Lung (tissue), 12 donors: ENCODE results near the gene AKAP13. TPM values are rescaled to one million over a fixed set of nuclear protein-coding genes. Genes with fewer than 3 reads are reported as not detected.
A peak's percentile ranks its signal among the peaks of the same experiment; 100 is the strongest.
"Not testable (repeated sequence)": the region's sequence is repeated elsewhere in the genome, so short reads cannot be mapped to it uniquely, and the experiment has no call there.

Experiments used
- ATAC-seq: fragments of 200-7000 bp; cut with Tn5 transposase; one replicate; pipeline ENCODE4 v1.9.1; 2020; ENCODE audit warnings: moderate number of reproducible peaks; ENCODE audit not compliant: insufficient read depth, low FRiP score
- DNase-seq, 3 donors: peaks; one replicate each; pipeline ENCODE4 v3.0.0-alpha.2; 2013 to 2017
- H3K27ac ChIP-seq, 2 donors: one replicate each; pipeline ENCODE4 v1.5.1; 2013; ENCODE audit warnings: mild to moderate bottlenecking in 2 of 2, moderate library complexity in 2 of 2, control low read depth in 1 of 2, inconsistent platforms in 1 of 2, low read depth in 1 of 2, low read length in 1 of 2
- H3K27me3 ChIP-seq, 3 donors: one replicate each; pipeline ENCODE4 v1.5.1; 2013; ENCODE audit warnings: low read length in 2 of 3; ENCODE audit not compliant: control insufficient read depth in 3 of 3, insufficient read depth in 3 of 3
- H3K36me3 ChIP-seq, 4 donors: one replicate each; pipeline ENCODE4 v1.5.1; 2013; ENCODE audit warnings: low read length in 4 of 4, mild to moderate bottlenecking in 1 of 4, moderate library complexity in 1 of 4; ENCODE audit not compliant: control insufficient read depth in 4 of 4, insufficient read depth in 4 of 4
- H3K4me1 ChIP-seq, 5 donors: one replicate each; pipeline ENCODE4 v1.5.1; 2013; ENCODE audit warnings: low read length in 5 of 5, mild to moderate bottlenecking in 2 of 5, moderate library complexity in 1 of 5; ENCODE audit not compliant: control insufficient read depth in 5 of 5, insufficient read depth in 5 of 5
- H3K4me3 ChIP-seq: one replicate; pipeline ENCODE4 v1.5.1; 2013; ENCODE audit warnings: mild to moderate bottlenecking, control low read depth, moderate library complexity
- H3K9ac ChIP-seq, 2 donors: one replicate each; pipeline ENCODE4 v1.5.1; 2013; ENCODE audit warnings: low read length in 2 of 2, control low read depth in 1 of 2; ENCODE audit not compliant: insufficient read depth in 1 of 2
- H3K9me3 ChIP-seq, 4 donors: one replicate each; pipeline ENCODE4 v1.5.1; 2013; ENCODE audit warnings: low read length in 3 of 4, mild to moderate bottlenecking in 1 of 4, moderate library complexity in 1 of 4; ENCODE audit not compliant: control insufficient read depth in 4 of 4, insufficient read depth in 3 of 4
- WGBS, 2 donors: extraction: QIAGEN DNeasy Blood & Tissue Kit; methylation state at CpG; one replicate each; pipeline ENCODE4 v1.1.7; 2013; 5-methylcytosine and 5-hydroxymethylcytosine counted together
- polyA plus RNA-seq, 2 donors: library from polyadenylated mRNA; stranded (reverse); fragments of 200-250 nt; gene quantifications; one replicate each; pipeline ENCODE4 v1.2.1, GENCODE V29; 2013
- total RNA-seq, 2 donors: library from RNA; depleted of rRNA in 1 of 2; stranded (reverse); fragments of >200 nt in 1 of 2; gene quantifications; one replicate each; pipeline ENCODE4 v1.2.1, GENCODE V29; 2014 to 2021
- TF ChIP-seq, protein P1 (sequence below): IDR thresholded peaks from 2 replicates; pipeline ENCODE4 v1.5.1; 2012; ENCODE audit warnings: mild to moderate bottlenecking; ENCODE audit errors: control extremely low read depth, extremely low read depth
- donor health status: control.
- donor health status: control.
- donor health status: Bipolar disorder and iron deficiency.
- donor health status: healthy.
- donor health status: DM: yes; HTN: yes; CAD: no.

Gene AKAP13
- total and polyA plus RNA-seq, 4 donors: 102 to 1,115 (median 259) TPM

GRCh38 chr15:85482894-85483293, 102.5 kb downstream of the AKAP13 start:
- no peaks in the 10 kb centered on the region for H3K36me3 ChIP-seq
- no peaks in the 10 kb centered on the region for H3K9me3 ChIP-seq
- no peak overlapping the region for H3K4me3 ChIP-seq
- ATAC-seq: peak; percentile 31
- H3K9ac ChIP-seq: no peak overlapping the region
- peaks cover 6 to 30% (median 21%) of the 10 kb centered on the region in 5 donors for H3K4me1 ChIP-seq
- H3K27me3 ChIP-seq: no peaks in the 10 kb centered on the region
- TF ChIP-seq, protein P1, sequence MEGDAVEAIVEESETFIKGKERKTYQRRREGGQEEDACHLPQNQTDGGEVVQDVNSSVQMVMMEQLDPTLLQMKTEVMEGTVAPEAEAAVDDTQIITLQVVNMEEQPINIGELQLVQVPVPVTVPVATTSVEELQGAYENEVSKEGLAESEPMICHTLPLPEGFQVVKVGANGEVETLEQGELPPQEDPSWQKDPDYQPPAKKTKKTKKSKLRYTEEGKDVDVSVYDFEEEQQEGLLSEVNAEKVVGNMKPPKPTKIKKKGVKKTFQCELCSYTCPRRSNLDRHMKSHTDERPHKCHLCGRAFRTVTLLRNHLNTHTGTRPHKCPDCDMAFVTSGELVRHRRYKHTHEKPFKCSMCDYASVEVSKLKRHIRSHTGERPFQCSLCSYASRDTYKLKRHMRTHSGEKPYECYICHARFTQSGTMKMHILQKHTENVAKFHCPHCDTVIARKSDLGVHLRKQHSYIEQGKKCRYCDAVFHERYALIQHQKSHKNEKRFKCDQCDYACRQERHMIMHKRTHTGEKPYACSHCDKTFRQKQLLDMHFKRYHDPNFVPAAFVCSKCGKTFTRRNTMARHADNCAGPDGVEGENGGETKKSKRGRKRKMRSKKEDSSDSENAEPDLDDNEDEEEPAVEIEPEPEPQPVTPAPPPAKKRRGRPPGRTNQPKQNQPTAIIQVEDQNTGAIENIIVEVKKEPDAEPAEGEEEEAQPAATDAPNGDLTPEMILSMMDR: no peak
- peak in 2 of 3 donors; percentile 27 to 36 for DNase-seq
- peak overlapping the region in 1 of 2 donors; percentile 5 for H3K27ac ChIP-seq
- 5 to 17% methylated on average over 6 of the region's 6 CpGs for WGBS, 2 donors

DNA sequence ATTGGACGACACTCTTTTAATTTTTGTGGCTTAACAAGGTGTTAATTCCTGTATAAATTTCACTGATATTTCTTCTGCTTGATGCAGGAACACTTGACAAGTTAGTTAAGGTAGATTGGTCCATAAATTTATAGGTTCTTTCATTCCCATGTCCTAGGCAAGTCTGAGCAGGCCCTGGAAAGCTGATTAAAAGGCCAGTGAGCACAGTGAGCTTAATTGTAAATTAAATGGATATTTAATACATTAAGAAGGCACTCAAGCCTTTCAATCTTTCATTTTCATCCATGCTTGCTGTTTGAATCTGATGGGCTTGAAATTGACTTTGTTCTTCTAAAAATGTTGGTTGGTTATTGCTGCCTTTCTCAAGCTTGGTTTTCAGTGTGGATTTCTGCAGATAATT, 103.6 kb downstream of the AKAP13 start:
- WGBS, 2 donors: 74 to 86% methylated on average over 1 of the region's 1 CpG
- not testable (repeated sequence) for H3K27ac ChIP-seq, ATAC-seq, H3K27me3 ChIP-seq, H3K9ac ChIP-seq, H3K36me3 ChIP-seq, DNase-seq, H3K4me3 ChIP-seq, H3K9me3 ChIP-seq
- H3K4me1 ChIP-seq: peaks cover 7 to 19% (median 15%) of the 10 kb centered on the region in 5 donors

- not testable (repeated sequence) for ATAC-seq, H3K36me3 ChIP-seq, DNase-seq, H3K27me3 ChIP-seq, H3K9me3 ChIP-seq, H3K9ac ChIP-seq, H3K4me3 ChIP-seq
- H3K4me1 ChIP-seq: peaks cover 4 to 18% (median 10%) of the 10 kb centered on the region in 5 donors
- H3K27ac ChIP-seq: peak overlapping the region in 1 of 2 donors; percentile 21
Observed at GRCh38 chr15:85484923-85485322, 104.5 kb downstream of the AKAP13 start.

DNA sequence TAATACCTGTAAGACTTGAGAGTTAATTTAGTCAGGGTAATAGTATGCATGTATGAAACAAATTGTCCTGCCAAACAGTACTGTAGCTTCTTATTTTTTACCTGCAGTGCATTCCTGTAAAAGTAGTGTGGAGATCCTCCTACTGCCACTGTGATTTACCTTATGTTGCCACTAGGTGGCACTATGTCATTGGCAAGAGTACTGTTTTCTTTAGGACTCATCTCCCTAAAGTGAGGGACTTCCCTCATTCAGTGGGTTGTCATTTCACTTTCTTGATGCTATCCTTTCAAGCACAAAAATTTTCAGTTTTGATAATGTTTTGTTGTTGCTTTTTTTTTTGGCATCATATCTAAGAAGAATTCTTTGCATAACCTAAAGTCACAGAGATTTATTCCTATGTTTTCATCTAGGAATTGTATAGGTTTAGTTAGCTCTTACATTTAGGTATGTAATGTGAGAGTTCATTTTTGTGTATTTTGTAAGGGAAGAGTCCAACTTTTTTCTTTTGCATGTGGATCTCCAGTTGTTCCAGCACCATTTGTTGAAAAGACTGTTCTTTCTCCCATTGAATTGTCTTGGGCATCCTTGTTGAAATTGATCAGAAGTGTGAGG, 105.7 kb downstream of the AKAP13 start:
- no peak overlapping the region for H3K27ac ChIP-seq

DNA sequence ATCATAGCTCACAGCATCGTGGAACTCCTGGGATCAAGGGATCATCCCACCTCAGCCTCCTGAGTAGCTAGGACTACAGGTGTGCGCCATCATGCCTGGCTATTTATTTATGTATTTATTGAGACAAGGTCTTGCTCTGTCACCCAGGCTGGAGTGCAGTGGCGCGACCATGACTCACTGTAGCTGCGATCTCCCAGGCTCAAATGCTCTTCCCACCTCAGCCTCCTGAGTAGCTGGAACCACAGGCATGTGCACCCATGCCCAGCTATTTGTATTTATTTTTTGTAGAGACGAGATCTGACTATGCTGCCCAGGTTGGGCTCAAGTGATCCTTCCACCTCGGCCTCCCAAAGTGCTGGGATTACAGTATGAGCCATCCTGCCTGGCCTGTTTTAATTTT, 107.4 kb downstream of the AKAP13 start:
- not testable (repeated sequence) for H3K4me3 ChIP-seq, H3K9ac ChIP-seq, H3K36me3 ChIP-seq, ATAC-seq, H3K27me3 ChIP-seq, H3K9me3 ChIP-seq, DNase-seq, H3K27ac ChIP-seq
- WGBS, 2 donors: 88 to 99% methylated on average over 7 of the region's 7 CpGs
- peaks cover 4 to 24% (median 6%) of the 10 kb centered on the region in 5 donors for H3K4me1 ChIP-seq

More for the DNA sequence above, 105.7 kb downstream of the AKAP13 start:
- Histone ChIP-seq H3K4me1 (peaks cover 4 to 25% (median 10%) of the 10 kb centered on the region in 5 donors), H3K27me3 (no peaks in the 10 kb centered on the region), H3K9ac (no peak overlapping the region), H3K4me3 (no peak overlapping the region), H3K36me3 (no peaks in the 10 kb centered on the region), H3K9me3 (no peaks in the 10 kb centered on the region)
- peak; percentile 31 to 87 (median 80) for DNase-seq
- peak; percentile 84 for ATAC-seq
- TF ChIP-seq, protein P1: peak; percentile 79
